Keratinocyte (primary cell): Measurements from ENCODE around the gene POLR2C. TPM values are rescaled to one million over a fixed set of nuclear protein-coding genes. Genes with fewer than 3 reads are reported as not detected.
A peak's percentile ranks its signal among the peaks of the same experiment; 100 is the strongest.

Source experiments
- DNase-seq: peaks from one replicate; pipeline ENCODE4 v3.0.0-alpha.2; 2011; ENCODE audit warnings: low read depth, missing footprints, low spot score
- FAIRE-seq: peaks from 2 replicates; lab custom pipeline; 2011; peaks lifted over from hg19 to GRCh38; lab: Jason Lieb, UNC
- H2AFZ ChIP-seq: 2 replicates; pipeline ENCODE4 v1.6.0; 2012; ENCODE audit warnings: low read length, control low read depth, inconsistent platforms; ENCODE audit not compliant: control insufficient read depth
- H3K27ac ChIP-seq: 2 replicates; pipeline ENCODE4 v1.5.1; 2011; ENCODE audit warnings: low read length; ENCODE audit not compliant: control insufficient read depth, insufficient read depth
- H3K27me3 ChIP-seq: 3 replicates; pipeline ENCODE4 v1.6.0; 2011; ENCODE audit warnings: low read length; ENCODE audit not compliant: control insufficient read depth, insufficient read depth; ENCODE audit errors: extremely low read depth
- H3K36me3 ChIP-seq, 2 experiments: 2 replicates in 1 of 2; 3 replicates in 1 of 2; pipeline ENCODE4 v1.5.1; 2011; ENCODE audit warnings: low read length in 2 of 2, mild to moderate bottlenecking in 1 of 2; ENCODE audit not compliant: control insufficient read depth in 2 of 2, insufficient read depth in 2 of 2; ENCODE audit errors: extremely low read depth in 1 of 2
- H3K4me1 ChIP-seq: 3 replicates; pipeline ENCODE4 v1.5.1; 2011; ENCODE audit warnings: low read length; ENCODE audit not compliant: control insufficient read depth, insufficient read depth; ENCODE audit errors: extremely low read depth
- H3K4me2 ChIP-seq: 3 replicates; pipeline ENCODE4 v1.6.0; 2011; ENCODE audit warnings: low read depth, low read length; ENCODE audit not compliant: control insufficient read depth, insufficient read depth; ENCODE audit errors: extremely low read depth
- H3K4me3 ChIP-seq, 3 experiments: fragments of 200-600 bp in 1 of 3; sonication (generic) in 1 of 3; 2 replicates in 2 of 3; 3 replicates in 1 of 3; pipeline ENCODE4 v1.5.1; 2011 to 2016; ENCODE audit warnings: low read length in 3 of 3, mild to moderate bottlenecking in 3 of 3, control low read depth in 2 of 3, inconsistent platforms in 1 of 3, low read depth in 1 of 3, mixed read lengths in 1 of 3, mixed run types in 1 of 3, moderate library complexity in 1 of 3; ENCODE audit not compliant: control insufficient read depth in 2 of 3, insufficient read depth in 2 of 3; ENCODE audit errors: extremely low read depth in 1 of 3
- H3K79me2 ChIP-seq: 2 replicates; pipeline ENCODE4 v1.6.0; 2012; ENCODE audit warnings: low read length; ENCODE audit not compliant: control insufficient read depth, insufficient read depth
- H3K9ac ChIP-seq: 3 replicates; pipeline ENCODE4 v1.6.0; 2011; ENCODE audit warnings: low read length; ENCODE audit not compliant: control insufficient read depth, insufficient read depth; ENCODE audit errors: extremely low read depth
- H3K9me1 ChIP-seq: 3 replicates; pipeline ENCODE4 v1.6.0; 2011; ENCODE audit warnings: low read length; ENCODE audit not compliant: control insufficient read depth, insufficient read depth; ENCODE audit errors: extremely low read depth
- H3K9me3 ChIP-seq: 2 replicates; pipeline ENCODE4 v1.5.1; 2012; ENCODE audit warnings: low read depth, low read length; ENCODE audit not compliant: control insufficient read depth
- H4K20me1 ChIP-seq: 3 replicates; pipeline ENCODE4 v1.6.0; 2011; ENCODE audit warnings: low read length; ENCODE audit not compliant: control insufficient read depth, insufficient read depth; ENCODE audit errors: extremely low read depth
- CTCF ChIP-seq, 3 experiments: IDR thresholded peaks in 1 of 3; conservative IDR thresholded peaks in 1 of 3; optimal IDR thresholded peaks in 1 of 3; 2 replicates in 2 of 3; 3 replicates in 1 of 3; pipeline versions ENCODE3 to v1.5.1; 2011; ENCODE audit warnings: low read length in 3 of 3, mild to moderate bottlenecking in 3 of 3, moderate library complexity in 2 of 3, control low read depth in 1 of 3, inconsistent platforms in 1 of 3; ENCODE audit not compliant: insufficient read depth in 2 of 3; ENCODE audit errors: extremely low read depth in 1 of 3
- EZH2 ChIP-seq: IDR thresholded peaks from one replicate; pipeline ENCODE4 v1.6.1; 2012; ENCODE audit warnings: inconsistent platforms, mild to moderate bottlenecking, low read length, moderate library complexity
- dilution Hi-C: fragments of 300-500 bp; cut with MboI; formaldehyde crosslinking; loops from one replicate; pipeline ENCODE4 v1.7.0; 2020; ENCODE audit warnings: low sequenced_read_pairs; ENCODE audit not compliant: extremely low pct_ligation_motif_present
- polyA plus RNA-seq, 5 experiments: library from polyadenylated mRNA; depleted of rRNA in 3 of 5; stranded (reverse) in 3 of 5; stranded (forward) in 1 of 5; unstranded in 1 of 5; fragments of >200 nt; gene quantifications; 1 replicate in 1 of 5; 2 replicates in 3 of 5; 3 replicates in 1 of 5; pipeline versions ENCODE4 v1.2.1 to v1.2.3, GENCODE V29; 2011 to 2012; ENCODE audit warnings: missing spikeins in 2 of 5, low read depth in 1 of 5, low replicate concordance in 1 of 5

Gene POLR2C
- polyA plus RNA-seq, 1 donor (not counting 4 experiments of a cell fraction or from before 2014, with no cell fraction given): 74.6 TPM

- H3K27me3 ChIP-seq: no peaks in the 10 kb centered on the region
- H3K79me2 ChIP-seq: no peaks in the 10 kb centered on the region
- peak overlapping the region; percentile 22 for H3K27ac ChIP-seq
- peak overlapping the region; percentile 85 for H3K4me2 ChIP-seq
- peak overlapping the region; percentile 58 to 91 (median 61) for H3K4me3 ChIP-seq
- H2AFZ ChIP-seq: peak overlapping the region; percentile 8
- FAIRE-seq (no peak), DNase-seq (no peak)
- H3K9ac ChIP-seq: peak overlapping the region; percentile 70
- no peaks in the 10 kb centered on the region for H3K36me3 ChIP-seq
- no peaks in the 10 kb centered on the region for H3K9me3 ChIP-seq
- peaks cover 21% of the 10 kb centered on the region for H3K4me1 ChIP-seq
- dilution Hi-C loops: no loop called here
- TF ChIP-seq EZH2: no peak
- TF ChIP-seq CTCF (optimal IDR thresholded peaks at IDR 0.05 in 1 of 3, IDR thresholded peaks at IDR 0.05 in 1 of 3, conservative IDR thresholded peaks at IDR 0.05 in 1 of 3; ENCODE audit: extremely low read depth in 1 of 3, insufficient read depth in 2 of 3, low read length in 3 of 3): no peak
- H4K20me1 ChIP-seq: no peaks in the 10 kb centered on the region
- no peaks in the 10 kb centered on the region for H3K9me1 ChIP-seq
These were observed 22.8 kb downstream of the POLR2C start for GRCh38 chr16:57485091-57485915.

GRCh38 chr16:57485916-57486857 lies 23.7 kb downstream of the POLR2C start, which contains the start of gene DOK4:
TSS of gene DOK4 (minus strand) at chr16:57486493. CDS start at chr16:57479507, 6,986 bp downstream.
- peak within 1 kb of the TSS; percentile 85 for H3K4me2 ChIP-seq
- FAIRE-seq (no peak), DNase-seq (no peak)
- no peaks in the 10 kb centered on the region for H3K9me3 ChIP-seq
- H3K27ac ChIP-seq: peak within 1 kb of the TSS; percentile 22
- no peaks in the 10 kb centered on the region for H3K79me2 ChIP-seq
- H3K36me3 ChIP-seq: no peaks in the 10 kb centered on the region
- H3K4me1 ChIP-seq: peaks cover 21% of the 10 kb centered on the region
- H3K9ac ChIP-seq: peak within 1 kb of the TSS; percentile 70
- H3K27me3 ChIP-seq: no peaks in the 10 kb centered on the region
- dilution Hi-C loops: no loop called here
- H2AFZ ChIP-seq: peak within 1 kb of the TSS; percentile 93
- H3K9me1 ChIP-seq: no peaks in the 10 kb centered on the region
- peak within 1 kb of the TSS; percentile 58 to 91 (median 61) for H3K4me3 ChIP-seq
- no peaks in the 10 kb centered on the region for H4K20me1 ChIP-seq
- TF ChIP-seq CTCF (optimal IDR thresholded peaks at IDR 0.05 in 1 of 3, IDR thresholded peaks at IDR 0.05 in 1 of 3, conservative IDR thresholded peaks at IDR 0.05 in 1 of 3; ENCODE audit: extremely low read depth in 1 of 3, insufficient read depth in 2 of 3, low read length in 3 of 3) (no peak), EZH2 (no peak)
